IgD-negative memory B cell (primary cell): ENCODE measurements around the gene PMPCA. TPM values are rescaled to one million over a fixed set of nuclear protein-coding genes. Genes with fewer than 3 reads are reported as not detected.

ENCODE experiments used
- H3K27ac Mint-ChIP-seq, 3 donors: one replicate each; pipeline ENCODE4 v1.8.0; 2020 to 2022; ENCODE audit warnings: mild to moderate bottlenecking in 3 of 3, mixed read lengths in 3 of 3, moderate library complexity in 1 of 3
- H3K27me3 Mint-ChIP-seq: one replicate; pipeline ENCODE4 v1.8.0; 2021; ENCODE audit warnings: mixed read lengths
- H3K36me3 Mint-ChIP-seq: one replicate; pipeline ENCODE4 v1.8.0; 2020; ENCODE audit warnings: mild to moderate bottlenecking, mixed read lengths
- H3K4me1 Mint-ChIP-seq, 3 donors: one replicate each; pipeline ENCODE4 v1.8.0; 2020 to 2022; ENCODE audit warnings: mixed read lengths in 3 of 3, mild to moderate bottlenecking in 1 of 3
- H3K4me3 Mint-ChIP-seq, 4 donors: one replicate each; pipeline ENCODE4 v1.8.0; 2020 to 2022; ENCODE audit warnings: mild to moderate bottlenecking in 4 of 4, mixed read lengths in 4 of 4, moderate library complexity in 3 of 4
- H3K9me3 Mint-ChIP-seq, 3 donors: one replicate each; pipeline ENCODE4 v1.8.0; 2020 to 2021; ENCODE audit warnings: mixed read lengths in 3 of 3, mild to moderate bottlenecking in 1 of 3
- polyA plus RNA-seq: library from polyadenylated mRNA; unstranded; fragments of 300-500 nt; fragmentation: Illumina TruSeq; gene quantifications from one replicate; pipeline ENCODE4 v1.2.3, GENCODE V29; 2021

Gene PMPCA
- polyA plus RNA-seq, 1 donor from 2014 or later = 35.0 TPM

DNA sequence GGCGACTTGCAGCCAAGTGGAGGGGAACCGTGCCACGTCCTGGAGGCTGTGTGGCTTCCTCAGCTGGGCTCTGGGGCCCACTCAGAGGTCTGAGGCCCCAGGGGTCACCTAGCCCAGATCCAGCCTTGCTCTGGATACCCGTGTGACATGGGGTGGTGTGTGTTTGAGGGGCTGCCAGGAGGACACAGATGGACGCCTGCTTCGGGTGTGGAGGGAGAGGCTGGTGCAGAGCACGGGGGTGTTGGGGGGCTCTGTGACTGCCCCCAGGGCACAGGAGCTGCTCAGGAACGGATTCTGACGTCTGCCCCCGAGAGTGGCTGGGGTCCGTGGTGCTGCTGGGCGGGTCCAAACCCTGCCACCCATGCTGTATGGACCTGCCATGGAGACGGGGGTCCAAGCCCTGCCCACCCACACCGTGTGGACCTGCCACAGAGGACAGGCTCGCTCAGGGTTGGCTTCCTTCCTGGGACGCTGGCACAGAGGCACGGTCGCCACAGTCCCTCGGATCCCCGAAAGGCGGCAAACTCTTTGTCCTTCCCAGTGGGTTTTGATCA is 18.7 kb downstream of the PMPCA start:
- Mint-ChIP-seq H3K27ac (no peak overlapping the region), H3K4me3 (no peak overlapping the region), H3K36me3 (peaks cover 2% of the 10 kb centered on the region), H3K9me3 (no peaks in the 10 kb centered on the region), H3K27me3 (no peaks in the 10 kb centered on the region), H3K4me1 (no peaks in the 10 kb centered on the region)

GRCh38 chr9:136429683-136430491 is 19.4 kb downstream of the PMPCA start:
- Mint-ChIP-seq H3K36me3 (peaks cover 2% of the 10 kb centered on the region), H3K4me1 (no peaks in the 10 kb centered on the region), H3K9me3 (no peaks in the 10 kb centered on the region), H3K4me3 (no peak overlapping the region), H3K27ac (no peak overlapping the region), H3K27me3 (no peaks in the 10 kb centered on the region)

GRCh38 chr9:136430588-136431234 is 20.3 kb downstream of the PMPCA start:
- Mint-ChIP-seq H3K27me3 (no peaks in the 10 kb centered on the region), H3K4me3 (no peak overlapping the region), H3K9me3 (no peaks in the 10 kb centered on the region), H3K27ac (no peak overlapping the region), H3K36me3 (peaks cover 2% of the 10 kb centered on the region), H3K4me1 (no peaks in the 10 kb centered on the region)

GRCh38 chr9:136431782-136432350 is 21.4 kb downstream of the PMPCA start:
- peaks cover 3 to 6% (median 5%) of the 10 kb centered on the region in 3 donors for H3K4me1 Mint-ChIP-seq
- no peak overlapping the region for H3K27ac Mint-ChIP-seq
- H3K27me3 Mint-ChIP-seq = no peaks in the 10 kb centered on the region
- no peak overlapping the region for H3K4me3 Mint-ChIP-seq
- no peaks in the 10 kb centered on the region for H3K9me3 Mint-ChIP-seq
- peaks cover under 1% of the 10 kb centered on the region for H3K36me3 Mint-ChIP-seq

DNA sequence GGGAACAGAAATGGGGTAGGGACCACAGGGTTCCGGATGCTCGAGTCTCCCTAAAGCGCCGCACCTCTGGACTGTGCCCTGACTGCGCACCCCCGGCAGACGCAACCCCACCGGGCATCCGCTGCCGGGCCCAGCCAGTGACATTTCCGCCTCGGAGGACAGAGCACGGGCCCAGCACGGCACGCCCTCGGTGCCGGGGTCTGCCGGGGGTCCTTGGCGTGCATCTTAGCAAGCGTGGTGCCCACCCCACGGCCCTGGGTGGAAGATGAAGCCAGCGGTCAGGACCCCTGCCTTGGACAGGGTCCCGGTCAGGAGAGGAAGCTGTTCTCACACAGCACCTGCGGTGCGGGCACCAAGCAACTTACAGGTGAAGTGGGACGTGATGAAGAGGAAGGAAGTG is 22.1 kb downstream of the PMPCA start:
- Mint-ChIP-seq H3K4me1 (peaks cover 7 to 13% (median 10%) of the 10 kb centered on the region in 3 donors), H3K9me3 (no peaks in the 10 kb centered on the region), H3K4me3 (no peak overlapping the region), H3K27me3 (no peaks in the 10 kb centered on the region), H3K36me3 (no peaks in the 10 kb centered on the region), H3K27ac (no peak overlapping the region)

DNA sequence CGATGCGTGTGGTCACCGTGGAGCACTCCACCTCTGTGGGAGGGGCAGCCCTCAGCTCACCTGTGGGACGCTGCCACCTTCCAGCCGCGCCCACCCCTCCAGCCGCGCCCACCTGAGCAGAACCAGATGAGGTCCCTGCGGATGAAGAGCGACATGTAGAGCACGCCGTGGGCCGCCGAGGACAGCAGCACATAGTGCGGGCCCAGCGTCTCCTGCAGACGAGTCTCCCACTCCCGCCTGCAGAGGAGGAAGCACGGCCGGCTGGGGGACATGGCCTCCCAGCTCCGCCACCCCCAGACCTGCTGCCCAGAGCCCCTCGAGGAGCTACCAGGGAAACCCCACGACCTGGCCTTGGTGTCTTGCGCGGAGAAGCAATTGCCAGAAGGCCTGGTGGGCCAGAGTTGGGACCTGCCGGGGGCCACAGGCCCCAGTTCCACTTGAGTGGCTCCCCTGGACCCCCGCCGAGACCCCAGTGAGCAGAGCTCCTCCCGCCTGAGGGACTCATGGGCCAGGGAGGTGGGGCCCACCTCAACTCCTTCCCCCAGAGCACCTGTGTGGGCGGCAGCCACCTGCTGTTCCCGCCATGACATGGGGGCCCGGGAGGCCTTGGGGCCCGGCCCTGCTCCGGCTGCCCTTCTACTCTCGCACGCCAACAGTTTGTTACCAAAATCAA is 22.7 kb downstream of the PMPCA start:
- Mint-ChIP-seq H3K27ac (no peak overlapping the region), H3K27me3 (no peaks in the 10 kb centered on the region), H3K4me1 (peaks cover 7 to 17% (median 14%) of the 10 kb centered on the region in 3 donors), H3K4me3 (no peak overlapping the region), H3K9me3 (no peaks in the 10 kb centered on the region), H3K36me3 (no peaks in the 10 kb centered on the region)

DNA sequence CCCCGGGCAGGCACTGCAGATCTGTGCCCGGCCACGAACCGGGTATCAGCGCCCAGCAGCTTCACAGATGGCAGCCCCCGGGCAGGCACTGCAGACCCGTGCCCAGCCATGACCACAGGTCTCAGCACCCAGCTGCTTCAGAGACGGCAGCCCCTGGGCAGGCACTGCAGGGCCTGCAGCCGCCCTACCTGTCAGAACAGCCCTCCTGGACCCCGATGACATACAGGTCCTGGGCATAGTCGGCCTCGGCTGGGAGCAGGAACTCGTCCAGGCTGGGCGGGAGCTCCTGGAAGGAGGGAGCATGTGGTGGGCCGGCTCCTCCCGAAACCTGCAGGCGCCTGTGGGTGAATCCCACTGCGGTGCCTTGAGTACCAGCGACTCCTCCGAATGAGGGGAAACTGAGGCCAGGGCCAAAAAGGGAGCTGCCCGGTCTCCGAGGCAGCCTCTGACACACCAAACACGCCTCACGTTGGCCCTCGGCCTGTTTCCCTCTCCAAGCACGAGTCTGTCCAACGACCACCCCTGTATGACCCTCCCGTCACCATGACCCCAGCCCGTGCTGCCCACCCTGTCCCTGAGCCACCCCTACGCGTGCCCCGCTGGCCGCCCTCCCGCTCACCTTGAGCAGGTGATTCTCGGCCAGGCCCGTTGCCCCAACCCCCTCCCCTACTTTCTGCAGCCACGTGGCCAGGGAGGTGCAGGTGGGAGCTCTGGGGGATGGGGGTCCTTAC is 23.6 kb downstream of the PMPCA start:
- Mint-ChIP-seq H3K4me3 (peak overlapping the region in 1 of 4 donors; percentile 37), H3K9me3 (no peaks in the 10 kb centered on the region), H3K36me3 (no peaks in the 10 kb centered on the region), H3K4me1 (peaks cover 7 to 21% (median 17%) of the 10 kb centered on the region in 3 donors), H3K27ac (no peak overlapping the region), H3K27me3 (no peaks in the 10 kb centered on the region)

- H3K4me3 Mint-ChIP-seq = no peak overlapping the region
- no peak overlapping the region for H3K27ac Mint-ChIP-seq
- no peaks in the 10 kb centered on the region for H3K36me3 Mint-ChIP-seq
- H3K4me1 Mint-ChIP-seq = peaks cover 7 to 21% (median 17%) of the 10 kb centered on the region in 3 donors
- H3K27me3 Mint-ChIP-seq = no peaks in the 10 kb centered on the region
- no peaks in the 10 kb centered on the region for H3K9me3 Mint-ChIP-seq
Measured at GRCh38 chr9:136434580-136435169, 24.2 kb downstream of the PMPCA start.

DNA sequence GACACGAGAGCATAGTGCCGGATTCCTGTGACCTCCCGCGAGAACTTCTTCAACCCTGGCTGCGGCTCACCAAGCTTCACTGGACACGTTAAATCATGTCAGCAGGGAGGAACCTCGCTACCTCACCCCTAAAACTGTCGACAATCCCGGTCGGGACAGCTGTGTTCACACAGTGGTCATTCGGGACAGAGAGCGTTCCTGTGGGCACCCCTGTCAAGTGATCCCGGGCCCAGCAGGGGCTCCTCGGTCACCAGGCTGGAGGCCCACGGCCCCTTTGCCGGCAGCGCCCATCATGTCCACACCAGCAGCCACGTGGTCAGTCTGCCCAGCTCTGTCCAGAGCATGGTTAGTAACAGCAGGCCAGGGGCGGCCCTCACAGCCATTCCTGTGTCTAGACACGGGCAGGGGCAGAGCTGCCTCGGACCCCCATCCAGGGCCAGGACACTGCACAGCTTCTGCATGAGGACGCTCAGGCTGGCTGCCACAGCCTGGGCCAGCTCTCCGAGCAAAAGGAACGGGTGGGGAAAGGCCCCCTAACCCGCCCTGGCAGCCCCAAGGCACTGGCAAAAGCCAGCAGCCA is 25.7 kb downstream of the PMPCA start:
- no peaks in the 10 kb centered on the region for H3K27me3 Mint-ChIP-seq
- no peaks in the 10 kb centered on the region for H3K9me3 Mint-ChIP-seq
- peak overlapping the region in 1 of 3 donors; percentile 76 for H3K27ac Mint-ChIP-seq
- H3K4me1 Mint-ChIP-seq = peaks cover 7 to 22% (median 17%) of the 10 kb centered on the region in 3 donors
- no peaks in the 10 kb centered on the region for H3K36me3 Mint-ChIP-seq
- H3K4me3 Mint-ChIP-seq = peak overlapping the region in 2 of 4 donors; percentile 23 to 81

- H3K27ac Mint-ChIP-seq = no peak overlapping the region
- H3K9me3 Mint-ChIP-seq = no peaks in the 10 kb centered on the region
- H3K27me3 Mint-ChIP-seq = no peaks in the 10 kb centered on the region
- peak overlapping the region; percentile 55 to 95 (median 87) for H3K4me3 Mint-ChIP-seq
- H3K4me1 Mint-ChIP-seq = peaks cover 7 to 22% (median 17%) of the 10 kb centered on the region in 3 donors
- no peaks in the 10 kb centered on the region for H3K36me3 Mint-ChIP-seq
Measured at GRCh38 chr9:136437430-136437829, 27.0 kb downstream of the PMPCA start.

DNA sequence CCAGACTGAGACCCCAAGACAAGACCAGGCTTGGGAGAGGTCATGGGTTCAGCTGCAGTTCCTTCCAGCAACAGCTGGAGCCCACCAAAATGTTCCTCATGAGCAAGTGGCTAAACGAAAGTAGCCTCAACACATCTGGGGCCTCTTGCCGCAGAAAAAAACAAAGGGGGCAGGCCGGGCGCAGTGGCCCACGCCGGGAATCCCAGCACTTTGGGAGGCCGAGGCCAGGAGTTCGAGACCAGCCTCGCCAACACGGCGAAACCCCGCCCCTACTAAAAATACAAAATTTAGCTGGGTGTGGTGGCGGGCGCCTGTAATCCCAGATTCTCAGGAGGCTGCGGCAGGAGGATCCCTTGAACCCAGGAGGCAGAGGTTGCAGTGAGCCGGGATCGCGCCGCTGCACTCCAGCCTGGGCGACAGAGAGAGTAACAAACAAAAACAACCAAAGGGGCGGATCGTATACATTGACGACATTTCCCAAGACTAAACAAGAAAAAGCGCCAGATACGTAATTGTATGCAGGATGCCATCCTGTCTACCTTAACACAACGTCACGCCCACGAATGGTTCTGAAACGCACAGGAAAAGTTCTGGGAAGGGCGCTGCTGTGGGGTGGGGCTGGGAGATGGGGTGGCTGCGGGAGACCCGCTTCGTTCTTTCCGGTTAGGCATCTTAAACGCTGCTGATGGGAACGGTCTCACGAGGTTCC is 27.5 kb downstream of the PMPCA start:
- peaks cover 7 to 22% (median 17%) of the 10 kb centered on the region in 3 donors for H3K4me1 Mint-ChIP-seq
- H3K27ac Mint-ChIP-seq = peak overlapping the region; percentile 37 to 76 (median 43)
- H3K27me3 Mint-ChIP-seq = no peaks in the 10 kb centered on the region
- H3K4me3 Mint-ChIP-seq = peak overlapping the region; percentile 81 to 95 (median 88)
- no peaks in the 10 kb centered on the region for H3K9me3 Mint-ChIP-seq
- no peaks in the 10 kb centered on the region for H3K36me3 Mint-ChIP-seq

- no peaks in the 10 kb centered on the region for H3K9me3 Mint-ChIP-seq
- peak overlapping the region; percentile 37 to 76 (median 43) for H3K27ac Mint-ChIP-seq
- H3K36me3 Mint-ChIP-seq = no peaks in the 10 kb centered on the region
- H3K4me3 Mint-ChIP-seq = peak overlapping the region; percentile 81 to 95 (median 88)
- H3K4me1 Mint-ChIP-seq = peaks cover 7 to 22% (median 17%) of the 10 kb centered on the region in 3 donors
- no peaks in the 10 kb centered on the region for H3K27me3 Mint-ChIP-seq
Measured at GRCh38 chr9:136438548-136439480, 28.4 kb downstream of the PMPCA start.
